GM18526 (cell line): ENCODE measurements around the gene NKX6-2.

Experiments
- POLR2A ChIP-seq: IDR thresholded peaks from 3 replicates; pipeline ENCODE4 v1.6.1; 2011; ENCODE audit not compliant: insufficient read length; ENCODE audit errors: extremely low read depth

Gene NKX6-2

DNA sequence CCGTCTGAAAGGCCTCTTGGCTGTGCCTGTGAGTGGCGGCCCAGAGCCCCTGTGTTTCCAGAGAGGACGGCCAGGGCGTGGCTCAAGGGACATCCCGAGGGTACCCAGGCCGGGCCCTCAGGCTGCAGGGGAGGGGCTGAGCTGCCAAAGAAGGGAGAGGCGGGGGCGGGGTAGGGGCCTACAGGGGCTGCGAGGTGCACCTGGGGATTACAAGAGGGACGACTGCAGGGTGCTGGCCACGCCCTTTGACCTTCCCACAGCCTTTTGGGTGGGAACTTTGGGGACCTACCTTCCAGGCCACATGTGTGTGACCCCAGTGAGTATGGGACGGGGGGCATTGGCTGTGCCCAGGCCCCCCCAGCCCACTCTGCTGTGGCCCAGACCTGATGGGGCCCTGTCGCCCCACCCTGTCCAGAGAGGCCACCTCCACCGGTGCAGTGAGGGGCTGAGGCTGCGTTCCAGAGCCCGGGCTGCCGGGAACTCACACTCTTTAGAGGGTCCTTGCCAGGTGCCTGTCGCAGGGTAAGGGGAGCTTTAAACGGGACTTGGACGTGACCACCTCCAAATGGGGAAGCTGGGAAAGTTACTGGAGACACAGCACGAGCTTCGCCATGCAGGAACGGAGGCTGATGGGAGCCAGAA, 19.0 kb upstream of the NKX6-2 start:
- no peak for TF ChIP-seq POLR2A

DNA sequence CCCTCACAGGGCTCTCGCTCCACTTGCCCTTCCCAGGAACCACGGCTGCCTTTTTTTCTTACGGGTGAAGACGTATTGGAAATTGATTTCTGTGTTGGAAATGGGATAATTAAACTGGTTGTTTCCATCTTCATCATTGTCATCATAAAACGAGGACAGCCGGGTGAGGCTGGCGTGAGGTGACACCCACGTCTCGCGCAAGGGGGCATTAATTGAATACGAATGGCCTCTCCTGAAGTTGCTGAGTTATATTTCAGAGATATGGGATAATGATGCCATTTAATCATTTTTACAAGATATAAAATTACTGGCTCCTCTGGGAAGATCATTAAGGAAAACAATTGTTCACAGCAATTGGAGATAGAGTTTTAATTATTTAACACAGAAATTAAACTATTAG, 18.3 kb upstream of the NKX6-2 start:
- no peak for TF ChIP-seq POLR2A

DNA sequence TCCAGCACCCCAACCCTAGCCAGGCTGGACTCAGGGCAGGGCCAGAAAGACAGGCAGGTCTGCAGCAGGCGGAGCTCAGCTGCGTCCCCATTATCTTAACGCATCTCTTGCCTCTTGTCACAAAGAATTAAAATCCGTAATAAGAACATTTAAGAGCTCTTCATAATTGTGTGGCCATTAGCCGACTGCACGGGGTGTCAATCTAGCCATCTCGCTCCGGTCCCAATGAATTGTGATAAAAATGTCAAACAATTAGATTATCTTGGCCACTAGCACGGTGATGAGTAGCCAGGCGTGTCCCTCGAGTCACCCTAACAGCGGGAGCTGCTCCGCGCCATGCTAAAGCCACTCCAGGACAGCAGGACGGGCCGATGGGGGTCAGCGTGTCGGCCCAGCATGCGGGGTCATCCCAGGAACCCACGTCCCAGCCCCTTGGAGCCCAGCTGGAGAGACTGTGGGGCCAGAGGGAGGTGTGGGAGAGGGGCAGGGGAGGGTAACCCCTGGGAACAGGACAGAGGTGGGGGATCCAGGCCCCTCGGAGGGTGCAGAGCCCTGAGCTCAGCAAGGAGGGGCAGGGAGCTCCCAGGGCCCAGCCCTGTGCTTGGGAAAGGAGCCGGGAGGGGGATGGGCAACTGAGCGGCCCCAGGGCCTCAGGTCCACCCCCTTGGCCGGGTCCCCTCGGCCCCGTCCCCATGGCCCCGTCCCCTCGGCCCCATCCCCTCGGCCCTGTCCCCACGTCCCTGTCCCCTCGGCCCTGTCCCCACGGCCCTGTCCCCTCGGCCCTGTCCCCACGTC, 17.7 kb upstream of the NKX6-2 start:
- TF ChIP-seq POLR2A = no peak

DNA sequence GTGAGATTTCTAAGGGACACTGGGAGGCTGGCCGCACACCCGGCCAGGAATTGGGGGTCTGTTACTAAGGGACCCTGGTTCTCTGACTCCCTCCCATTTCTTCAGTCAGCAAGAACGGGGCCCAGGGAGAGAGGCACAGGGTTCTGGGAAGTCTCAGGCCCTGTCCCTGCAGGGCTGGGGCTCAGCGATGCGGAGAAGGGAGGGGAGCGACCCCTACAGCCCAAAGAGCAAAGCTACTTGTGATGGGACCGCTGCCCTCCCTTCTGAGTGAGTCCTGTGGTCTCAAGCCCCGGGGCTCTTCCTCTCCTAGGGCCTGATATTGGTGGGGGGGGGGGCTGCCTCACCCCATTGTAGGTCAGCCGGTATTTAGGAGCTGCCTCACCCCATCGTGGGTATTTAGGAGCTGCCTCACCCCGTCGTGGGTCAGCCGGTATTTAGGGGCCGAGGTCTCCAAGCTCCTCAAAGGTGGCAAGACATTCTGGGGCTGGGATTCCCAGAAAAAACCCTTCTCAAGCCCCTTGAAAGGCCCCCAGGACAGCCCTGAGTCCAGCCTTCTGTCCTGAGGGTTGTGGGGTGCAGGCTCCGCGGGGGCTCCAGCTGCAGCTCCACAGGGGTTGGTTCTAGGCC, 16.9 kb upstream of the NKX6-2 start:
- TF ChIP-seq POLR2A = no peak

DNA sequence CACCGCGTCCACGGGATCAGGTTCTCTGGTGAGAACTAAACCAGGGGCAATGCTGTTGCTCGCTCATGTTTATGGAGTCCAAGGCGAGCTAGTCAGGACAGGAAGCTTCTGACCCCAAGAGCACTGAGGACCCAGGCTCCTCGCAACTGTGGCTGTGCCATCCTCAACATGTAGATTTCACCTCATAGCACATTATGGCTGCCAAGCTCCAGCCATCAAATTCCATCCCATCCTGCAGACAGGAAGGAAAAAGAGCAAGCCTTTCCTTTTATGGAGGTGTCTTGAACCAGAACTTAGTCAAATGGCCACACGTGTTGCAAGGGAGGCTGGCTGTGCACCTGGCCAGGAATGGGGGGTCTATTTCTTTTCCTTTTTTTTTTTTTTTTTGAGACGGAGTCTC, 16.1 kb upstream of the NKX6-2 start:
- no peak for TF ChIP-seq POLR2A

DNA sequence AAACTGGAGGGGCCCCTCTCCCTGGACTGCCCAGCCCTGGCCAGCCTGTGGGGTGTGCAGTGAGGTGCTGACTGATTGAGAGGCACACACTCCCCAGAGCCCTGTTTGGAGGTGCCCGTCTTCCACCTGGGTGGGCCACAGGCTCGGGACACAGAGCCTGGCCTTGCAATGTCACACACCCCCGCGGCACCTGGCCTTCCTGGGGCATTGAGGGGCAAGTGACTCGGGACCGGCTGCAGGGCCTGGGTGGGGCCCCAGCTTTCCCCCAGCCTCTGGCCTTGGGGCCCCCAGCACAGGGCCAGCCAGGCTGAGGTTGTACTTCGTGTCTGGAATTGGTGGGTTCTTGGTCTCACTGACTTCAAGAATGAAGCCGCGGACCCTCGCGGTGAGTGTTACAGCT, 13.9 kb upstream of the NKX6-2 start:
- TF ChIP-seq POLR2A = no peak

DNA sequence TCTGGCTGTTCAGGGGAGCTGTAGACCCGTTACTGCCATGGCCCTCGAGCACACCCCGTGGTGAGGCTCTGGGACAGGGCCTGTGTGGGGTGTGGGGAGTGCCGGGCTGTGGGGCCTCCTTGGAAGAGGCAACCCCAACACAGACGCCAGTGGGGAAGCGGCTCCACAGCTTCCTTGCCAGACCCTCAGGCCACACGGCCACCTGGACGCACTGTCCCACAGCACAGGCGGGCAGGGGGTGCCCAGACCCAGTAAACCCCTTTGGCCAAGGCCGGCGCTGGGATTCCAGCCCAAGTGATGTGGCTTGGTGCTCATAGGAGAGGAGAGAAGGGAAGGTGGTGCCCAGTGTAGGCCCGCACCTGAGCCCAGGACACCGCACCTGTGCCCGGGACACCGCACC, 12.9 kb upstream of the NKX6-2 start:
- TF ChIP-seq POLR2A = no peak

DNA sequence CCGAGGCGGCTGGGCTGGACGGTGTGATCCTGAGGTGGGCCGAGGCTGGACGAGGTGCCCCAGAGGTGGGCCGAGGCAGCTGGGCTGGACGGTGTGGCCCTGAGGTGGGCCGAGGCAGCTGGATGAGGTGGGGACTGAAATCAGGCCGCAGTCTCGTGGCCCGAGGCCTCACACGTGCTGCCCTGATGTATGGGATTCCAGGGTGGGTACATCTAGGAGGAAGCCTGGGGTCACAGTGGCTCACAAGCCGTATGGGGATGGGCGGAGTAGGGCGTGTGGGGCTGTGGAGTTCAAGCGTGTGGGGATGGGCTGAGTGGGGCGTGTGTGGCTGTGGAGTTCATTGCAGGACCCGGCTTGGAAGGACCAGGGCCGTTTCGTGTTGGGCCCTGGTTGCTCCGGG, 12.5 kb upstream of the NKX6-2 start:
- no peak for TF ChIP-seq POLR2A

DNA sequence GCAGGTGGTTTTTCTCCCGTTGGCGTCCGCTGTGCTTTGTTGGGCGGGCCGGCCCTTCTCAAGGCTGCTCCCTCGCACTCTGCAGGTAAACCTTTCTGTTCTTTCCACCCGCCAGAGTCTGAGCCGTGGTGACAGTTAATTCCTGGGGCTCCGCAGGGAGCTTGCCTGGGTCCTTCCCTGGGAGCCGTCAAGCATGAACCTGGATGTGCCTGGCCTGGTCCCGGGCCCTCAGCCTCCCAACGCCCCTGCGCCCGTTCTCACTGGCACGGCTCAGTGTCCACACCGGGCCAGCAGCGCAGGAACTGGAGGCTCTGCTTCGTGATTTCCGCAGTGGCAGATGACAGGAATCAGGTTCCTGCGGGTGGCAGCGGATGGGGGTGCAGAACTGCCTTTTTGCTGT, 10.9 kb upstream of the NKX6-2 start:
- no peak for TF ChIP-seq POLR2A

DNA sequence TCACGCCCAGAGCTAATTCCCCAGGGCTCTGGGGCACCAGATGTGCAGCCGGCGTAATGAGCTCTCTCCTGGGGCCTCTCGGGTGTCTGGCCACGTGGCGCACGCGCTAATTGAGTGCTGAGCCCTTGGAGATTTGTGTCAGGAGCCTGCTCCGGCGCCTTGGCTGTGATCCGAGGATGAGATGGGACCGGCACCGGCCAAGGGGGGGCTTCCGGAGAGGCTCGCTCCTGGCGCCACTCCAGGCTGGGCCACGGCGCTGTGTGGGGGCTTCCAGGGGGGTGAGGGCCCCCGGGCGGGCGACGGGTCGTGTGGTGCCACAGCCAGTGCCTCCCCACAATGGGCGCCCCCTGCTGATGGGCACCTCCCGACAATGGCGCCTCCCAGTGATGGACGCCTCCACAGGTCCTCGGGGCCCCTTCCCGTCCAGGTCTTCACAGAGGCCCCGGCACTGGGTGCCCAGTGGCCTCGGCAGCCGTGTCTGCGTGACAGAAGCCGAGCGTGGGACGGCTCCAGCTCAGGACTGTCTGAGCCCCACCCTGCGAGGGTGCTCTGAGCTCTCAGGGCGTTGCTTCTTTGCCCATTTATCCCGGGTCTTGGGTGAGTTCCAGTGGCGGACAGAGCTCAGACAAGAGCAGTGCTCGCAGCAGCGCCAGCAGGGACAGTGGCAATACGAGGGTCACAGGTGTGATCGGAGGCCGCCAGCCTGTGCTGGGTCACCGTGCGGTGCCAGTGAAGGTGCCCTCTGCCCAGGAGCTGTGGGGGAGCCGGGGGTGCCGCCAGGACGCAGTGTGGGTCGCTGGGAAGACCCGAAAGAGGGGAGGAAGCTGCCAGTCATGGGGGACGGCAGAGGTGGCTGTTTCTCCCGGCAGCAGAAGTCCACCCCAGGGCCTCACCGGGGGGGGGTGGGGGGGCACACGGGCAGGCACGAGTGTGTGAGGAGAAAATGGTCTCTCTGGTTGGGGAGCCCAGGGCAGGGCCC, 8.2 kb upstream of the NKX6-2 start:
- TF ChIP-seq POLR2A = no peak

DNA sequence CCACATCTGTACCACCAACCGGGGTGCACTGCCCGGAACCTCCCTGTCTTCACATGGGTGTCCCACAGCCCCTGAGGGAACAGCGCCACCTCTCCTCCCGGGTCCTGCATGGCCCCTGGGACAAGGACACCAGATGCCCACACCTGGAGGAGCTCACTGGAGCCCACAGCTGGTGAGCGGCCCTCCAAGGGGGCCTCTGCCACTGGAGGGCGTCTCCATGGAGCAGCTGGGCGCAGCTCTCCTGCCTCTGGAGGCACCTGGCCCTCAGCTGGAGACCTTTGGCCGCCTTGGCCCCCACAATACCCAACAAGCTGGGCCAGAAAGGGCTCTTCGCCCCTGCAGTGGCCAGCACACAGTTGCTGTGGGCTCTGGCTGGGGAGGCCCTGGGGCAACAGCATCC, 7.3 kb upstream of the NKX6-2 start:
- no peak for TF ChIP-seq POLR2A

DNA sequence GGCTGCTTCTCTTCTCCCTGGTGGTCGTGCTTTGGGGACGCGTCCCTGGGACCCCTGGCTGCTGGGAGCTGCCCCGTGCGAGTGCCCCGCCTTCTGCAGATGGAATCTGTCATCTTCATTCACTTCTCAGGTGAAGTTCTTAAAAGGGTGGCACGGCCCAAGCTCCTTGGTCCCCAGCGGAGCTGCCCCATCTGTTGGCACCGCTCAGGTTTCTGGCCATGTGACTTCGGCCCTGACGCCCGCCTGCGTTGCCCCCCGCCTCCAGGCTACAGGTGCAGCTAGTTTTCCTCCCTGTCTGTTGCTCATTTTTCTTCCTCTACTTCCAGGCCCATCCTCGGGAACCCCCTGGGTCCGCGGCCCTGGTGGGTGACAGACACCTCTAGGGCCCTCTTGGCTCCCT, 6.8 kb upstream of the NKX6-2 start:
- TF ChIP-seq POLR2A = no peak

DNA sequence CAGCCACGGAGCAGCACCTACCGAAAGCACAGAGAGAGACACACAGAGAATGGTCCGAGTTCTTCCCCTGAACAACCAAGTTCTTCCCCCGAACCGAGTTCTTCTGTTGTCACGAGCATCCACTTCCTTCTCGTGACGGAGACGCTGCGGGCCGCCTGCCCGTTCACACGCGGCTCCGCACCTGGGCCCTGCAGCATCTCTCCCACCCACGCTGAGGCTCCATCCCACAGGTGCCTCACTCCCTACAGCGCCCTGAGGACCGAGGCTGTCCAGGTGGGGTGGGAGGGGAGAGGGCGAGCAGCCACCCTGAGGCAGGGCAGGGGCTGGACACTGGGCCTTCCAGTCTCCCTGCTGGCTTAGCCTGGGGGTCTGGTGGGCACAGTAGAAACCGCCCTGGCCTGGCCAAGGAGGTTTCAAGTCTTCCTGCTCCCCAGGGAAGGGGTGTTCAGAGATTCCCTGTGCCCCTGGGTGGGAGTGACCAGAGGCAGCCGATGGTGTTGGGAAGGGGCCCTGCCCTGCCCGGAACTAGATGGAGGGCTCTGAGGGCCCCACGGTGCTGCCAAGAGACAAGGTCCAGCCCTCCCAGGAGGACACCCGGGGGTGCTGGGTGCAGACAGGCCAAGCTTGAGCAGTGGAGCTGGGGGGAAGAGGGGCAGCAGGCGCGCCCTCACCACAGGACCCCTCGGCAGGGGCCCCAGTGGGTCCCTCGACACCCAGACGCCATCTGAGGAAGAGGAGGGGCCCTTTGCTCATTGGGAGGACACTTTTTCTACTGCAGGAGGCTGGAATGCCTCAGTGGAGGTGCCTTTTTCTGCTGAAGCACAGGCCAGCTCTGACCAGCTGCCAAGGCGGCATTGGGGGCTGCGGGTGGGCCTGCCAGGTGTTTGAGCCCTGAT, 5.2 kb upstream of the NKX6-2 start:
- TF ChIP-seq POLR2A = no peak

DNA sequence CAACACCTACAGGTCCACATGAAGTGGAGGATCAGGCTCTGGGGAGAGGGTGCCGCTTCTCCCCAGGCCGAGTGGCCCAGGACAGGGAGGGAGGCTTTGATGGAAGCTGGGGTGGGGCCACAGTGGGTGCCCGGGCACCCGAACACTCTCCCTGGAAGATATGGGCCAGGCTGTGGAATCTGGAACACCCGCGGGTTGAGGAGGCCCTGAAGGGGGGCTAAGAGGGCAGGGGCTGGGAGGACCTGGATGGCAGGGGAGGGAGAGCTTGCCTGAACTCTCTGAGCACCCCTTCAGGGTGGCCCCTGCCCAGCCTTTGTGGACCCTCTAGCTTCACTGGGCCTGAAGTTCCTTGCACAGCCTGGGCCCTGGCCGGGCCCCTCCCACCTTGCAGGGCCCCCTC, 4.5 kb upstream of the NKX6-2 start:
- no peak for TF ChIP-seq POLR2A
